Central memory CD8-positive, alpha-beta T cell (primary cell): ENCODE measurements around the gene ARHGAP4.

Experiments
- ATAC-seq: fragments of 150-1000 bp; cut with Tn5 transposase; replicated peaks from 2 replicates; pipeline ENCODE4 v1.10.0; 2022; ENCODE audit warnings: mild to moderate bottlenecking, moderate FRiP score, moderate number of reproducible peaks; ENCODE audit not compliant: poor library complexity, severe bottlenecking; ENCODE audit errors: extremely low read depth
- DNase-seq, 2 donors: peaks; one replicate each; pipeline ENCODE4 v3.0.0; 2021; ENCODE audit warnings: low spot score in 2 of 2
- H3K27ac Mint-ChIP-seq: one replicate; pipeline ENCODE4 v1.8.0; 2022; ENCODE audit warnings: low read depth, mild to moderate bottlenecking, moderate library complexity, mixed read lengths
- H3K27me3 Mint-ChIP-seq: one replicate; pipeline ENCODE4 v1.8.0; 2022; ENCODE audit warnings: mixed read lengths
- H3K36me3 Mint-ChIP-seq: one replicate; pipeline ENCODE4 v1.8.0; 2022; ENCODE audit warnings: mild to moderate bottlenecking, moderate library complexity, mixed read lengths; ENCODE audit not compliant: insufficient read depth
- H3K4me1 Mint-ChIP-seq: one replicate; pipeline ENCODE4 v1.8.0; 2022; ENCODE audit warnings: mixed read lengths
- H3K4me3 Mint-ChIP-seq: one replicate; pipeline ENCODE4 v1.8.0; 2022; ENCODE audit warnings: mild to moderate bottlenecking, moderate library complexity, mixed read lengths
- H3K9me3 Mint-ChIP-seq: one replicate; pipeline ENCODE4 v1.8.0; 2022; ENCODE audit warnings: mixed read lengths

ARHGAP4 gene

GRCh38 chrX:153873282-153874084 is 52.6 kb downstream of the ARHGAP4 start:
- ATAC-seq (no peak), DNase-seq (no peak)
- Mint-ChIP-seq H3K4me3 (no peak overlapping the region), H3K27ac (no peak overlapping the region), H3K27me3 (peaks cover 14% of the 10 kb centered on the region), H3K4me1 (peaks cover 14% of the 10 kb centered on the region), H3K9me3 (no peaks in the 10 kb centered on the region), H3K36me3 (peaks cover 10% of the 10 kb centered on the region)

GRCh38 chrX:153871946-153872878 is 53.9 kb downstream of the ARHGAP4 start:
- Mint-ChIP-seq H3K27me3 (peaks cover 6% of the 10 kb centered on the region), H3K36me3 (peaks cover 10% of the 10 kb centered on the region), H3K9me3 (no peaks in the 10 kb centered on the region), H3K4me3 (no peak overlapping the region), H3K4me1 (peaks cover 9% of the 10 kb centered on the region), H3K27ac (no peak overlapping the region)
- no peak for DNase-seq
- ATAC-seq = no peak

DNA sequence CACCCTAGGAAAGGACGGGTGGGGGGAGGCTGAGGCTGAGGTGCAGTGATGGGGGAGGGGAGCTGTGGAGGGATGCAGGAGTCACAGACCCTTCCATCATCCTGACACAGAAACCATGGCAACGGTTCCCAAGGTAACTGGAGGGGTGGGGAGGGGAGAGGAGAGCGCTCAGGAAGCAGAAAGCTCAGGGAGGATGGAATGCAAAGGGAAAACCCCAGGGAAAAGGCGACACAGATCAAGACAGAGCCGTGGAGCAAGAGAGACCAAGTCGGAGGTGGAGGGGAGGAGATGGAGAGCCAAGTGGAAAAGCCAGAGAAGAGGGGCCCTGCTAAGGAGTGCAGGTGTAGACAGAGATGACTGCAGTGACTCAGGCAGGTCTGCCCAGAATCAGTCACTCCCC is 54.6 kb downstream of the ARHGAP4 start:
- H3K4me3 Mint-ChIP-seq = no peak overlapping the region
- no peak for ATAC-seq
- peaks cover 9% of the 10 kb centered on the region for H3K4me1 Mint-ChIP-seq
- H3K9me3 Mint-ChIP-seq = no peaks in the 10 kb centered on the region
- no peak overlapping the region for H3K27ac Mint-ChIP-seq
- peaks cover 10% of the 10 kb centered on the region for H3K36me3 Mint-ChIP-seq
- H3K27me3 Mint-ChIP-seq = peaks cover 5% of the 10 kb centered on the region
- DNase-seq = no peak

DNA sequence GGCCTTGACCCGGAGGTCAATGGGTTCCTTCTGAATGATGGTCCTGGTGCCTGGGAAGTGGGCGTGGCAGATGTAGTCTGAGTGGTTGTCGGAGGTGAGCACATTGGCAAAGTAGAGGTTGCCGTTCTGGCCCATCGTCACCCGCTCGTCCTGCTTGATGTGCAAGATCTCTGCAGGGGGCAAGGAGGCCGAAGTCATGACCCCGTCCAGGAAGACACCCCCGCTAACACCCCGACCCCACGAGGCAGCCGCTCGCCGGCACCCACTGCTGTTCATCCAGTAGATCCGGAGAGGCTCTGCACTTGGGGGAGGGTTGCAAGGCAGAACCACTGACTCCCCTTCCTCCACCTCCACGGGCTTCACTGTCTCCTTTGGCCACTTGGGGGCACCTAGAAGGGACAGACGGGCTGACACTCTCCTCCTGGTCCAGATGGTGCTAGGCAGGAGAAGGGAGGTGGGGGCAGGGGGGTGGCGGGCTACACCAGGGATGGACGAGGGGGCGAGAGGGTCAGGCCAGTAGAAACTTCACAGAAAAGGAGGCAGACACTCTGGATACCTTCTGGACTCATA is 55.2 kb downstream of the ARHGAP4 start:
- Mint-ChIP-seq H3K4me3 (no peak overlapping the region), H3K9me3 (no peaks in the 10 kb centered on the region), H3K27ac (no peak overlapping the region), H3K27me3 (no peaks in the 10 kb centered on the region), H3K36me3 (peaks cover 8% of the 10 kb centered on the region), H3K4me1 (peaks cover 9% of the 10 kb centered on the region)
- DNase-seq = no peak
- ATAC-seq = no peak

GRCh38 chrX:153870288-153870690 is 55.8 kb downstream of the ARHGAP4 start:
- DNase-seq = no peak
- Mint-ChIP-seq H3K27ac (no peak overlapping the region), H3K36me3 (peaks cover 5% of the 10 kb centered on the region), H3K4me3 (no peak overlapping the region), H3K9me3 (no peaks in the 10 kb centered on the region), H3K4me1 (peaks cover 9% of the 10 kb centered on the region), H3K27me3 (no peaks in the 10 kb centered on the region)
- ATAC-seq = no peak

GRCh38 chrX:153869473-153870287 is 56.4 kb downstream of the ARHGAP4 start:
- DNase-seq (no peak), ATAC-seq (no peak)
- no peaks in the 10 kb centered on the region for H3K27me3 Mint-ChIP-seq

DNA sequence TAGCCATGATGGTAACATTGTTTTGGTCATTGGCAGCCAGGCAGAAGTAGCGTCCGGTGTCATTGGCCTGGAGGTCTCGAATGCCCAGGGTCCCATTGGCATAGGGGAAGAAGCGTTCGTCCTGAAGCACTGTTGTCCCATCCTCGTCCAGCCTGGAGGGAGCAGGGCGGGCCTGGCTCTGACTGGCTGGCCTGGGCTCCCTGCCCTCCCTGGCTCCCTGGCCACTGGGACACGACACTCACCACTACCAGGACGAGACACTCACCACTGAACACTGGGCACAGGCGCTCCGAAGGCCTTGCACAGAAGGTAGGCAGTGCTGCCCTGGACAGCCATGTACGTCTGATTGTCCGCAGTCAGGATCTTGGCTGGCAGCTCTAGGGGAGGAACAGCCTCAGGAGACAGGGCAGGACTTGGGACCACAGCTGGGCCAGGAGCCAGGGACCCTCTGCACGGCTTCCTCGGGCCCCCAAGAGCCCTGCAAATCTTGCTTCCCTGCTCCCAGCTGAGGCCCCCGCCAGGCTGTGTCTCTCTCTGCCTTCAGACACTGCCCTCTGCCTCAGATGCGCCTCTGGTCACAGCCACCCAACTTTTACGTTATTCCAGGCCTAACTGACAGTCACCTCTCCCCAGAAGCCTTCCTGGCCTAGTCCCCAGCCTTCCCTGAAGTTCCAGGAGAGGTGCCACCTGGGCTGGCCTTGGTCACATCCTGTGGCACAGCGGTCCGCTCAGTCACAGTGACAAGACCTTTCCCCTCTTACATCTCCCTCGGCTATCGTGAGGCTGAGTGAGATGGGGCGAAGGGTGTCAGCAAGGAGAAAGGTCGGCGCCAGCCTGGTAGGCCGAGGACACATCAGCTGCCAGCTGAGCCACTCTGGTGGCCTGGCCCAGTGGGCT is 57.2 kb downstream of the ARHGAP4 start:
- H3K4me1 Mint-ChIP-seq = no peaks in the 10 kb centered on the region
- H3K9me3 Mint-ChIP-seq = no peaks in the 10 kb centered on the region
- H3K27me3 Mint-ChIP-seq = no peaks in the 10 kb centered on the region
- peaks cover 2% of the 10 kb centered on the region for H3K36me3 Mint-ChIP-seq
- ATAC-seq = no peak
- DNase-seq = no peak
- no peak overlapping the region for H3K4me3 Mint-ChIP-seq
- H3K27ac Mint-ChIP-seq = no peak overlapping the region

More at GRCh38 chrX:153869473-153870287, 56.4 kb downstream of the ARHGAP4 start:
- no peaks in the 10 kb centered on the region for H3K9me3 Mint-ChIP-seq
- H3K27ac Mint-ChIP-seq = no peak overlapping the region
- peaks cover 3% of the 10 kb centered on the region for H3K36me3 Mint-ChIP-seq
- no peak overlapping the region for H3K4me3 Mint-ChIP-seq
- H3K4me1 Mint-ChIP-seq = peaks cover 3% of the 10 kb centered on the region

DNA sequence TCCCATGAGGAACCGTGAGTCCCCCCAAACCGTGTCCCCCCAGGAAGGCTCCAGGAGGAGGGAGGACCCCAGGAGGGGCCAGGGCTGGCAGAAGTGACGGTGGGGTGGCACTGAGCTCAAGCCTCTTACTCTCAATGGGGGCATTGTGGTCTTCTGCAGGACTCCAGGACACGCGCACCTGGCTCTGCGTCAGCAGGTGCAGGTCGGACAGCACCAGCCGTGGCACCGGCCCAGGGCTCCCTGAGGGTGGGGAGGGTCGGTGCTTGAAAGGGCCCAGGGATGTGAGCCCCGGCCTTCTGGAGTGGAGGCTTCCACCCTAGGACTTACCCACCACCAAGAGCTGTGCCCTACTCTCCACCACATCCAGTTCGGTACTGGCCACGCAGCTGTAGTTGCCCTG is 58.4 kb downstream of the ARHGAP4 start:
- H3K27me3 Mint-ChIP-seq = no peaks in the 10 kb centered on the region
- no peak for ATAC-seq
- no peak overlapping the region for H3K4me3 Mint-ChIP-seq
- H3K4me1 Mint-ChIP-seq = no peaks in the 10 kb centered on the region
- DNase-seq = no peak
- H3K27ac Mint-ChIP-seq = no peak overlapping the region
- H3K9me3 Mint-ChIP-seq = no peaks in the 10 kb centered on the region
- H3K36me3 Mint-ChIP-seq = no peaks in the 10 kb centered on the region

DNA sequence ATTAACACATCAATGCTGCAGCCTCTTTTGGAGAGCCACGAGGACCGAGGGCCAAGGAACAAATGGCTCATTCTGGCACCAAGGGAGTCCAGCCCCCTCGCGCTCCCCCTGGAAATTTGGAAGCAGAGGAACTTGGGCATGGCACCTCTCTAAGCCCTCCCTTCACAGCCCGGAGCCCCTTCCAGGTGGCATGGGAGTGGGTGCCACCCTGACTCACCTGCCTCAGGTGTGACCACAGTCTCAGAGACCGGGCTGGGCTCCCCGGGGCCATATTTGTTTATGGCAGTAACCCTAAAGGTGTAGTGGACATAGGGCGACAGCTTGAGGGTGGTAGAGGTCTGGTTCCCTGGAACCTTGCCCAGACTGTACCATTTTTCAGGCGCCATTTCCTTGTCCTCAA is 58.9 kb downstream of the ARHGAP4 start:
- H3K4me3 Mint-ChIP-seq = no peak overlapping the region
- H3K27ac Mint-ChIP-seq = no peak overlapping the region
- ATAC-seq (no peak), DNase-seq (no peak)
- no peaks in the 10 kb centered on the region for H3K27me3 Mint-ChIP-seq
- H3K36me3 Mint-ChIP-seq = no peaks in the 10 kb centered on the region
- no peaks in the 10 kb centered on the region for H3K4me1 Mint-ChIP-seq
- no peaks in the 10 kb centered on the region for H3K9me3 Mint-ChIP-seq

DNA sequence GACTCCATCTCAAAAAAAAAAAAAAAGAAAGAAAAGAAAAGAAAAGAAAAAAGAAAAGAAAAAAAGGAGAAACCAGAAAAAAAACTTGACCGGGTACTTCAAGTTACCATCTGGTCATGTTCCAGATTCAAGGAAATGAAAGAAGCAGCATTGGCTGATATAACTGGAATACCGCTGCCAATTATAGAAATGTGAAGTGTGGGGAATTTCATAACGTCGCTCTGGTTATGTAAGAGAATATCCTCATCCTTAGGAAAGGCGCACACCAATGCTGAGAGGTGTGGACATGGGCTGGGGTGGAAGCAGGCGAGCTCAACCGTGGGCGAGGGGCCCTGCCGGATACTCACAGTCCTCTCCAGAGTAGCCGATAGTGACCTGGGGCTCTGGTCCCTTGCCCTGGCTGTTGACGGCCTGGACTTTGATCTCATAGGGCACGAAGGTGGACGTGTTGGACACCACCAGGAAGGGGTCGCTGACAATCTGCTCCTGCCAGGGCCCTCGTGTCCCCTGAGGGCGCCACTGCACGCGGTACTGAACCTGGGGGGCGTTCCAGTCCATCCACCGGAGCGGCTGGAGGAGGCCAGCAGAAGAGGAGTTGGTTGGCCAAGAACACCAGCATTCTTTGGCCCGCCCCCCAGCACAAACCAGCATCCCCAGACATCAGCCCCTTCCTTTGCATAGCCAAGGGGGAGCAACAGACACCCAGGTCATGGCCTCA is 59.6 kb downstream of the ARHGAP4 start:
- Mint-ChIP-seq H3K4me3 (no peak overlapping the region), H3K27me3 (no peaks in the 10 kb centered on the region), H3K4me1 (no peaks in the 10 kb centered on the region)

GRCh38 chrX:153865685-153866084 is 60.4 kb downstream of the ARHGAP4 start:
- no peaks in the 10 kb centered on the region for H3K27me3 Mint-ChIP-seq
- no peaks in the 10 kb centered on the region for H3K9me3 Mint-ChIP-seq
- no peak overlapping the region for H3K4me3 Mint-ChIP-seq
- H3K36me3 Mint-ChIP-seq = no peaks in the 10 kb centered on the region
- no peaks in the 10 kb centered on the region for H3K4me1 Mint-ChIP-seq
- no peak for ATAC-seq
- no peak overlapping the region for H3K27ac Mint-ChIP-seq
- DNase-seq = no peak

More for the DNA sequence above, 59.6 kb downstream of the ARHGAP4 start:
- DNase-seq (no peak), ATAC-seq (no peak)
- H3K27ac Mint-ChIP-seq = no peak overlapping the region
- H3K9me3 Mint-ChIP-seq = no peaks in the 10 kb centered on the region
- no peaks in the 10 kb centered on the region for H3K36me3 Mint-ChIP-seq
